ENCODE data around the gene SIX5.

The SIX5 gene

GRCh38 chr19:45798995-45799517 is 30.0 kb upstream of the SIX5 start:
- Histone ChIP-seq H3K27ac (no peak overlapping the region), H3K9me3 (no peaks in the 10 kb centered on the region), H3K36me3 (no peaks in the 10 kb centered on the region), H3K4me1 (peaks cover 0 to 12% (median 8%) of the 10 kb centered on the region in 4 donors), H3K27me3 (no peaks in the 10 kb centered on the region), H3K4me3 (no peak overlapping the region)
- DNase-seq, result peak in 1 of 2 donors; percentile 48
- intact Hi-C loops (cut with DNase I; ENCODE audit: low total_unique reads), result no loop called here
- TF ChIP-seq CTCF (IDR thresholded peaks at IDR 0.05), result peak; percentile 86 to 96

GRCh38 chr19:45794627-45795026 is 25.6 kb upstream of the SIX5 start:
- DNase-seq, result no peak

GRCh38 chr19:45793876-45794275 is 24.8 kb upstream of the SIX5 start:
- TF ChIP-seq CTCF (IDR thresholded peaks at IDR 0.05), result no peak
- no peak for DNase-seq
- Histone ChIP-seq H3K27ac (no peak overlapping the region), H3K4me3 (no peak overlapping the region), H3K36me3 (peaks cover 12 to 22% (median 14%) of the 10 kb centered on the region in 3 donors), H3K9me3 (no peaks in the 10 kb centered on the region), H3K4me1 (peaks cover 0 to 30% (median 22%) of the 10 kb centered on the region in 4 donors), H3K27me3 (no peaks in the 10 kb centered on the region)
- intact Hi-C loops (cut with DNase I; ENCODE audit: low total_unique reads), result no loop called here

More at GRCh38 chr19:45794627-45795026, 25.6 kb upstream of the SIX5 start:
- peaks cover 0 to 35% (median 28%) of the 10 kb centered on the region in 4 donors for H3K4me1 ChIP-seq
- H3K9me3 ChIP-seq, result no peaks in the 10 kb centered on the region
- no peak overlapping the region for H3K4me3 ChIP-seq
- intact Hi-C loops (cut with DNase I; ENCODE audit: low total_unique reads), result no loop called here
- no peaks in the 10 kb centered on the region for H3K27me3 ChIP-seq
- TF ChIP-seq CTCF (IDR thresholded peaks at IDR 0.05), result no peak
- H3K36me3 ChIP-seq, result peaks cover 4 to 14% (median 8%) of the 10 kb centered on the region in 3 donors
- H3K27ac ChIP-seq, result no peak overlapping the region

- H3K4me1 ChIP-seq, result peaks cover 0 to 24% (median 20%) of the 10 kb centered on the region in 4 donors
- no peaks in the 10 kb centered on the region for H3K27me3 ChIP-seq
- intact Hi-C loops (cut with DNase I; ENCODE audit: low total_unique reads), result no loop called here
- H3K27ac ChIP-seq, result peak overlapping the region; percentile 45 to 47
- peaks cover 19 to 29% (median 20%) of the 10 kb centered on the region in 3 donors for H3K36me3 ChIP-seq
- DNase-seq, result no peak
- no peak for TF ChIP-seq CTCF (IDR thresholded peaks at IDR 0.05)
- H3K9me3 ChIP-seq, result no peaks in the 10 kb centered on the region
- H3K4me3 ChIP-seq, result peak overlapping the region; percentile 62 to 72
Observed at GRCh38 chr19:45793178-45793564, 24.1 kb upstream of the SIX5 start.

GRCh38 chr19:45792470-45793177 is 23.6 kb upstream of the SIX5 start, which contains the start of gene DMWD:
DMWD (minus strand) TSS chr19:45792845; CDS start chr19:45792756, 89 bp downstream.
- Histone ChIP-seq H3K36me3 (peaks cover 20 to 34% (median 24%) of the 10 kb centered on the region in 3 donors), H3K27ac (peak within 1 kb of the TSS; percentile 63 to 75), H3K9me3 (no peaks in the 10 kb centered on the region), H3K4me3 (peak within 1 kb of the TSS; percentile 62 to 72), H3K27me3 (no peaks in the 10 kb centered on the region), H3K4me1 (peaks cover 0 to 24% (median 20%) of the 10 kb centered on the region in 4 donors)
- no peak for TF ChIP-seq CTCF (IDR thresholded peaks at IDR 0.05)
- peak; percentile 100 for DNase-seq
- intact Hi-C loops (cut with DNase I; ENCODE audit: low total_unique reads), result no loop called here
